GM23338 (cell line): ENCODE measurements around the gene CACNA2D1.

Experiments used
- CREB1 ChIP-seq: fragments of 250-450 bp; sonication (Bioruptor Pico); IDR thresholded peaks from 2 replicates; pipeline ENCODE4 v1.5.0; 2020; ENCODE audit warnings: low read depth, mild to moderate bottlenecking, moderate library complexity
- CTCF ChIP-seq, 2 experiments: fragments of 200-600 bp in 1 of 2; sonication (generic) in 1 of 2; conservative IDR thresholded peaks; 2 replicates each; pipeline versions ENCODE4 v1.5.1 to v1.6.1; 2016 to 2017; ENCODE audit warnings: antibody characterized with exemption in 2 of 2, low read depth in 2 of 2, mild to moderate bottlenecking in 2 of 2, moderate library complexity in 1 of 2
- ETS1 ChIP-seq: IDR thresholded peaks from 2 replicates; pipeline ENCODE4 v1.6.1; 2016; ENCODE audit warnings: antibody characterized with exemption
- EZH2 ChIP-seq: fragments of 200-600 bp; sonication (generic); IDR thresholded peaks from one replicate; pipeline ENCODE4 v1.8.0; 2017; ENCODE audit warnings: antibody characterized with exemption, mild to moderate bottlenecking, low read depth; ENCODE audit not compliant: unreplicated experiment
- EZH2phosphoT487 ChIP-seq: fragments of 200-600 bp; sonication (generic); IDR thresholded peaks from one replicate; pipeline ENCODE4 v1.8.1; 2018; ENCODE audit warnings: antibody characterized with exemption; ENCODE audit not compliant: unreplicated experiment
- JUNB ChIP-seq: IDR thresholded peaks from one replicate; pipeline ENCODE4 v1.6.1; 2016; ENCODE audit warnings: antibody characterized with exemption; ENCODE audit not compliant: unreplicated experiment
- NANOG ChIP-seq: IDR thresholded peaks from 2 replicates; pipeline ENCODE4 v1.6.1; 2016; ENCODE audit warnings: antibody characterized with exemption, borderline replicate concordance
- POLR2AphosphoS5 ChIP-seq: IDR thresholded peaks from 2 replicates; pipeline ENCODE4 v1.6.1; 2016; ENCODE audit warnings: antibody characterized with exemption, low read depth
- REST ChIP-seq: IDR thresholded peaks from one replicate; pipeline ENCODE4 v1.6.1; 2018; ENCODE audit warnings: antibody characterized with exemption; ENCODE audit not compliant: unreplicated experiment
- STAT1 ChIP-seq: IDR thresholded peaks from one replicate; pipeline ENCODE4 v1.6.1; 2016; ENCODE audit warnings: antibody characterized with exemption; ENCODE audit not compliant: unreplicated experiment
- ZNF114 ChIP-seq: fragments of 250-450 bp; sonication (Bioruptor Pico); IDR thresholded peaks from 2 replicates; pipeline ENCODE4 v1.5.0; 2020; ENCODE audit warnings: mild to moderate bottlenecking, moderate library complexity
- ZNF331 ChIP-seq: fragments of 250-450 bp; sonication (Bioruptor Pico); IDR thresholded peaks from 2 replicates; pipeline ENCODE4 v1.5.0; 2020; ENCODE audit warnings: low read depth, mild to moderate bottlenecking, moderate library complexity

- TF ChIP-seq CTCF (conservative IDR thresholded peaks at IDR 0.05; ENCODE audit: low read depth in 2 of 2) (no peak), REST (no peak), POLR2AphosphoS5 (no peak), CREB1 (CRISPR knock-in tag) (no peak), EZH2 (no peak), EZH2phosphoT487 (no peak), ZNF114 (no peak), JUNB (no peak), NANOG (no peak), STAT1 (no peak), ETS1 (no peak), ZNF331 (CRISPR knock-in tag) (no peak)
These were observed 5.1 kb downstream of the CACNA2D1 start for GRCh38 chr7:82438521-82438920.
